HG02973 (cell line): Measurements from ENCODE around the gene TMEM52.

Source experiments
- ATAC-seq: cut with Tn5 transposase; IDR thresholded peaks from one replicate; pipeline ENCODE4 v1.9.1; 2021; ENCODE audit warnings: moderate library complexity; ENCODE audit not compliant: unreplicated experiment

TMEM52 gene

GRCh38 chr1:1915911-1916840 lies 2.9 kb downstream of the TMEM52 start:
- no peak for ATAC-seq

- ATAC-seq = no peak
These were observed 3.9 kb downstream of the TMEM52 start, which contains the start of gene CALML6 for GRCh38 chr1:1914971-1915692. Gene CALML6 (plus strand): TSS chr1:1915260. CDS start chr1:1915281, 21 bp downstream.

- ATAC-seq = no peak
These were observed 4.7 kb downstream of the TMEM52 start for GRCh38 chr1:1914101-1914970.

- no peak for ATAC-seq
These were observed 7.6 kb downstream of the TMEM52 start for GRCh38 chr1:1911350-1912041.

- no peak for ATAC-seq
These were observed 8.3 kb downstream of the TMEM52 start for GRCh38 chr1:1910651-1911331.

- ATAC-seq = no peak
These were observed 9.0 kb downstream of the TMEM52 start for GRCh38 chr1:1910033-1910465.

GRCh38 chr1:1908506-1908791 lies 10.6 kb downstream of the TMEM52 start:
- peak; percentile 11 for ATAC-seq

- ATAC-seq = no peak
These were observed 11.9 kb downstream of the TMEM52 start for GRCh38 chr1:1907098-1907736.

GRCh38 chr1:1906185-1907097 lies 12.6 kb downstream of the TMEM52 start:
- no peak for ATAC-seq

- ATAC-seq = no peak
These were observed 15.9 kb downstream of the TMEM52 start for GRCh38 chr1:1903224-1903623.

- ATAC-seq = no peak
These were observed 17.3 kb downstream of the TMEM52 start for GRCh38 chr1:1901641-1902294.

GRCh38 chr1:1900883-1901640 lies 18.0 kb downstream of the TMEM52 start:
- no peak for ATAC-seq

- no peak for ATAC-seq
These were observed 19.1 kb downstream of the TMEM52 start for GRCh38 chr1:1899967-1900327.

GRCh38 chr1:1899266-1899966 lies 19.7 kb downstream of the TMEM52 start:
- no peak for ATAC-seq

- ATAC-seq = no peak
These were observed 20.7 kb downstream of the TMEM52 start for GRCh38 chr1:1898246-1898933.
